Breast epithelium (tissue), 4 donors: ENCODE data around the gene PLPP3. TPM values are rescaled to one million over a fixed set of nuclear protein-coding genes. Genes with fewer than 3 reads are reported as not detected.

Experiments
- DNase-seq, 2 donors: peaks; one replicate each; pipeline ENCODE4 v3.0.0-alpha.2; 2019; ENCODE audit warnings: low spot score in 2 of 2
- H3K27ac ChIP-seq, 2 donors: fragments of 200-600 bp; sonication (generic) in 1 of 2; one replicate each; pipeline ENCODE4 v1.5.1; 2016 to 2019; ENCODE audit warnings: mild to moderate bottlenecking in 1 of 2
- H3K27me3 ChIP-seq, 2 donors: fragments of 200-600 bp; sonication (generic) in 1 of 2; one replicate each; pipeline versions ENCODE4 v1.5.1 to v1.6.0; 2017 to 2019; ENCODE audit warnings: control low read depth in 1 of 2, mild to moderate bottlenecking in 1 of 2
- H3K36me3 ChIP-seq: fragments of 200-600 bp; one replicate; pipeline ENCODE4 v1.5.1; 2019
- H3K4me1 ChIP-seq, 2 donors: fragments of 200-600 bp; sonication (generic); one replicate each; pipeline ENCODE4 v1.5.1; 2016 to 2019; ENCODE audit warnings: control low read depth in 1 of 2
- H3K4me3 ChIP-seq, 3 donors: fragments of 200-600 bp; sonication (generic); 1 replicate in 2 of 3; 2 replicates in 1 of 3; pipeline ENCODE4 v1.5.1; 2016 to 2019; ENCODE audit warnings: mild to moderate bottlenecking in 3 of 3, moderate library complexity in 2 of 3
- H3K9me3 ChIP-seq, 2 donors: fragments of 200-600 bp; sonication (generic) in 1 of 2; one replicate each; pipeline ENCODE4 v1.5.1; 2016 to 2019; ENCODE audit warnings: control low read depth in 1 of 2
- POLR2A ChIP-seq: fragments of 450-650 bp; IDR thresholded peaks from one replicate; pipeline ENCODE4 v1.6.1; 2016; ENCODE audit warnings: antibody characterized with exemption, mild to moderate bottlenecking, moderate library complexity
- POLR2AphosphoS5 ChIP-seq, 3 donors: sonication (generic); formaldehyde crosslinking; IDR thresholded peaks; one replicate each; pipeline ENCODE4 v1.6.1; 2017; ENCODE audit warnings: antibody characterized with exemption in 3 of 3
- intact Hi-C: fragments of 100-400 bp; cut with DNase I; formaldehyde crosslinking; loops from one replicate; pipeline ENCODE4 v1.15.1; 2023; ENCODE audit warnings: low total_unique reads
- total RNA-seq, 3 donors: library from RNA; depleted of rRNA; stranded (reverse); fragments of >200 nt; gene quantifications; one replicate each; pipeline ENCODE4 v1.1.0, GENCODE V29; 2016
- TF ChIP-seq, protein P1 (sequence below), 3 donors: fragments of 450-650 bp; IDR thresholded peaks; one replicate each; pipeline ENCODE4 v1.5.1; 2016 to 2017; ENCODE audit warnings: antibody characterized with exemption in 3 of 3, mild to moderate bottlenecking in 3 of 3, moderate library complexity in 3 of 3

PLPP3 gene
- total RNA-seq, 3 donors from 2014 or later: 122 to 275 (median 127) TPM

DNA sequence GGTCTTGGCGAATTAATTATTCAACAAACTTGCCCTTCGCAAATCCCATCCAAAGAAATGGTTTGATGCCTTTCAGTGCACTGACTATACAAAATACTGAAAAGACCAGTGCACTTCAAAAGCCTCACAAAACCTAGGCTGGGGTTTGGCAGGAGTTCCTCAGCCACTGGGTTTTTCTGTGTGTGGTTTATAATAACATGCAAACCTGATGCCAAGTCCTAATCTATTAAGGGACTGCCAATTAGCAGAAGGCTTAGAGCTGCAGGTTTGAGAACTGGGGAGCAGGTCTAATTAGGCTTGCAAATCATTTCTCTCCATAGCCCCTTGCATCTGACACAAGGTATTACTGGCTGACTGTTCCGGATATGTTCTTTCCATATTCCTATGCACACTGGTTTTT, 27.7 kb downstream of the PLPP3 start:
- Histone ChIP-seq H3K9me3 (no peaks in the 10 kb centered on the region), H3K27me3 (no peaks in the 10 kb centered on the region), H3K27ac (no peak overlapping the region), H3K4me3 (no peak overlapping the region), H3K36me3 (no peaks in the 10 kb centered on the region), H3K4me1 (peaks cover 0 to 32% of the 10 kb centered on the region in 2 donors)
- intact Hi-C loops: no loop called here
- TF ChIP-seq, protein P1, sequence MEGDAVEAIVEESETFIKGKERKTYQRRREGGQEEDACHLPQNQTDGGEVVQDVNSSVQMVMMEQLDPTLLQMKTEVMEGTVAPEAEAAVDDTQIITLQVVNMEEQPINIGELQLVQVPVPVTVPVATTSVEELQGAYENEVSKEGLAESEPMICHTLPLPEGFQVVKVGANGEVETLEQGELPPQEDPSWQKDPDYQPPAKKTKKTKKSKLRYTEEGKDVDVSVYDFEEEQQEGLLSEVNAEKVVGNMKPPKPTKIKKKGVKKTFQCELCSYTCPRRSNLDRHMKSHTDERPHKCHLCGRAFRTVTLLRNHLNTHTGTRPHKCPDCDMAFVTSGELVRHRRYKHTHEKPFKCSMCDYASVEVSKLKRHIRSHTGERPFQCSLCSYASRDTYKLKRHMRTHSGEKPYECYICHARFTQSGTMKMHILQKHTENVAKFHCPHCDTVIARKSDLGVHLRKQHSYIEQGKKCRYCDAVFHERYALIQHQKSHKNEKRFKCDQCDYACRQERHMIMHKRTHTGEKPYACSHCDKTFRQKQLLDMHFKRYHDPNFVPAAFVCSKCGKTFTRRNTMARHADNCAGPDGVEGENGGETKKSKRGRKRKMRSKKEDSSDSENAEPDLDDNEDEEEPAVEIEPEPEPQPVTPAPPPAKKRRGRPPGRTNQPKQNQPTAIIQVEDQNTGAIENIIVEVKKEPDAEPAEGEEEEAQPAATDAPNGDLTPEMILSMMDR (IDR thresholded peaks at IDR 0.05): no peak
- TF ChIP-seq POLR2AphosphoS5 (IDR thresholded peaks at IDR 0.05): no peak
- TF ChIP-seq POLR2A: no peak
- no peak for DNase-seq

DNA sequence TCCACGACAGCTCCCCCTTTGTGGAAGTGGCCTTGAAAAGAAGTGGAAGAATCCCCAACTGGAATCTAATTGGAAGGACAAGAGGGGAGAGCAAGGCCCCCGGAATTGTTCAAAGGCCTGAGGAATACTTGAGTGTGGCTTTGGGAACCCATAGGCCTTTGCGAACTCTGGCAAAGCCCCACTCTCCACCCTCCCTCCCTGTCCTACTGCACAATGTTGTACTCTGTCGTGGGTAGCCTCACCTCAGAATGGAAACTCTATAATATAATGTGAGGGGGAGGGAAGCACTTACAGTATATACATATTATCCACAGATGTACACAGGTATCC, 28.5 kb downstream of the PLPP3 start:
- TF ChIP-seq, protein P1 (IDR thresholded peaks at IDR 0.05): no peak
- no peak for TF ChIP-seq POLR2AphosphoS5 (IDR thresholded peaks at IDR 0.05)
- no peaks in the 10 kb centered on the region for H3K9me3 ChIP-seq
- H3K27ac ChIP-seq: peak overlapping the region; percentile 22 to 69
- intact Hi-C loops: no loop called here
- no peaks in the 10 kb centered on the region for H3K27me3 ChIP-seq
- H3K36me3 ChIP-seq: no peaks in the 10 kb centered on the region
- no peak overlapping the region for H3K4me3 ChIP-seq
- DNase-seq: no peak
- peaks cover 0 to 34% of the 10 kb centered on the region in 2 donors for H3K4me1 ChIP-seq

DNA sequence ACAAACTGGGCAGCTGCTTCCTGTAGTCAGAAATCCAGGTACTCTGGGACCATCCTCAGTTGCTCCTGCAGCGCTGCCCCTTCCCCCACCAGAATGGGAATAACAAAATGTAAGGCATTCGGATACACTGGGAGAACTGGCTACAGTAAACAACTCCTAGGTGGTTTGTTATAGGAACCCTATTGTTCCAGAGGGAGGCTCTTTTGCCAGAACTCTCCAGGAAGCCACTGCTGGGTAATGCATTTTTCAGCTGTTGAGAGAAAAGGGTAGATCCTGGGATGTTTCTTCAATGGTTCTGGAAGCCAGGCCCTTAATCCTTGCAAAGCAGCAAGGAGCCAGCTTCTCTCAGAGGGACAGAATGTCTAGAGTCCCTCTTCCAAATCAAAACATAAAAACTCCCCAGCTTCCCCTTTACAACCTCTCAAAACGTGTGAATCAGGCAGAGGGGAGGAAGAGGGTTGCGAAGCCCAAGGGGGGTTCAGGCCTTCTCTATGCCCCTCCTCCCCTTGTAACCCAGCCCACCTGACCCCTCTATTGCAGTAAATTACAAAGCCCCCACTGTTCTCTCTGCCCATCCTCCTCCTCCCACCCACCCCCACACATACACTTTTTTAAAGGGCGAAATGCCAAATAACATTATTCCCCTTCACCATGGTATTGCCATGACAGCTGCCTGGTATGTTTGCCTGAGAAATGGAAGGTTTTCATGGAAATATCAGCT, 29.1 kb downstream of the PLPP3 start:
- H3K27ac ChIP-seq: peak overlapping the region; percentile 22 to 69
- no peaks in the 10 kb centered on the region for H3K9me3 ChIP-seq
- no peak overlapping the region for H3K4me3 ChIP-seq
- DNase-seq: no peak
- TF ChIP-seq POLR2A (no peak), POLR2AphosphoS5 (IDR thresholded peaks at IDR 0.05) (no peak)
- TF ChIP-seq, protein P1 (IDR thresholded peaks at IDR 0.05): no peak
- H3K4me1 ChIP-seq: peaks cover 0 to 37% of the 10 kb centered on the region in 2 donors
- H3K36me3 ChIP-seq: no peaks in the 10 kb centered on the region
- intact Hi-C loops: no loop called here
- no peaks in the 10 kb centered on the region for H3K27me3 ChIP-seq

DNA sequence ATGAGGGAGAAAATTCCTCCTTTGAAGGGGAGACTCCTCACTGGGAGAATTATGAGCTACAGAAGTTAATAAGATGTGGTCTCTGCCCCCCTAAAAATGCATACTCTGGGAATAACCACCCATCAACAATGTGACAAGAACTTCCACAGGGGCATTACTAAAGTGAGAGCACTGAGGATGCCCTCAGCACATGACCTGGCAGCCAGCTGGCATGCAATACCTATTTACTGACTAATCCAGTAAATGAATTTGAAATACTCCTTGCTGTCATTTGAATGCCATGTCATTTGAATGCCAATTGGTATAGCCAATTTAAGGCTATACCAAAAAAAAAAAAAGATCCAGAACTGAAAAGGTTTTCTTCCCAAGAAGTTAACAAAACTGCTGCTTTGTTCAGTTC, 30.8 kb downstream of the PLPP3 start:
- peaks cover 0 to 37% of the 10 kb centered on the region in 2 donors for H3K4me1 ChIP-seq
- no peaks in the 10 kb centered on the region for H3K9me3 ChIP-seq
- H3K4me3 ChIP-seq: no peak overlapping the region
- no peaks in the 10 kb centered on the region for H3K36me3 ChIP-seq
- TF ChIP-seq POLR2AphosphoS5 (IDR thresholded peaks at IDR 0.05): no peak
- TF ChIP-seq, protein P1 (IDR thresholded peaks at IDR 0.05): no peak
- no peak for TF ChIP-seq POLR2A
- intact Hi-C loops: no loop called here
- no peaks in the 10 kb centered on the region for H3K27me3 ChIP-seq
- DNase-seq: no peak
- peak overlapping the region; percentile 64 to 76 for H3K27ac ChIP-seq

DNA sequence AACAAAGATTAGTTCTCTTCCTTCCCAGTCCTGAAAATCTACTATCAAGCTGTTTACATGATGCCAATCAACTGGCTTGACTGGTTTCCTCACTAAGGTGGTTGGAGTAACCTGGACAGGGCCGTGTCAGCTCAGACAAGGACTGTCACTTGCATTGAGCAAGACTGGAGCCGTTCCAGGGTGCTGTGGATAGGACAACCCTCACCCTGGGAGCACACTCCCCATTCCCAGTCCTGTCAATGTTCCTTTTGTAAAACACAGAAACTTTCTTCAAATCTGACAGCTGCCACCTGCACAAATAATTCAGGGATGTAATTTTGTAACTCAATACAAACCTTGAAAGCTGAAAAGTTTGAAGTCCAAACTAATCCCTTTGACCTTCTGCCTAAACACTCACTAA, 31.4 kb downstream of the PLPP3 start:
- no peaks in the 10 kb centered on the region for H3K27me3 ChIP-seq
- intact Hi-C loops: no loop called here
- no peaks in the 10 kb centered on the region for H3K36me3 ChIP-seq
- peaks cover 0 to 35% of the 10 kb centered on the region in 2 donors for H3K4me1 ChIP-seq
- TF ChIP-seq POLR2A: no peak
- TF ChIP-seq POLR2AphosphoS5 (IDR thresholded peaks at IDR 0.05): peak in 1 of 3 donors; percentile 51
- H3K4me3 ChIP-seq: no peak overlapping the region
- peak overlapping the region; percentile 64 to 76 for H3K27ac ChIP-seq
- peak; percentile 70 to 76 for DNase-seq
- no peaks in the 10 kb centered on the region for H3K9me3 ChIP-seq
